Lung microvascular endothelial cell (primary cell): Measurements from ENCODE around the gene RLF. TPM values are rescaled to one million over a fixed set of nuclear protein-coding genes. Genes with fewer than 3 reads are reported as not detected.
"Not testable (repeated sequence)": the region's sequence is repeated elsewhere in the genome, so short reads cannot be mapped to it uniquely, and the experiment has no call there.

Experiments
- DNase-seq, 2 donors: peaks; one replicate each; pipeline versions ENCODE4 v3.0.0 to v3.0.0-alpha.2; 2010; ENCODE audit warnings: low read depth in 2 of 2
- total RNA-seq: library from RNA; depleted of rRNA; stranded (reverse); fragments of >200 nt; gene quantifications from 2 replicates; pipeline ENCODE4 v1.2.1, GENCODE V29; 2014

RLF gene
- total RNA-seq, 1 donor from 2014 or later, result 19.2 TPM

DNA sequence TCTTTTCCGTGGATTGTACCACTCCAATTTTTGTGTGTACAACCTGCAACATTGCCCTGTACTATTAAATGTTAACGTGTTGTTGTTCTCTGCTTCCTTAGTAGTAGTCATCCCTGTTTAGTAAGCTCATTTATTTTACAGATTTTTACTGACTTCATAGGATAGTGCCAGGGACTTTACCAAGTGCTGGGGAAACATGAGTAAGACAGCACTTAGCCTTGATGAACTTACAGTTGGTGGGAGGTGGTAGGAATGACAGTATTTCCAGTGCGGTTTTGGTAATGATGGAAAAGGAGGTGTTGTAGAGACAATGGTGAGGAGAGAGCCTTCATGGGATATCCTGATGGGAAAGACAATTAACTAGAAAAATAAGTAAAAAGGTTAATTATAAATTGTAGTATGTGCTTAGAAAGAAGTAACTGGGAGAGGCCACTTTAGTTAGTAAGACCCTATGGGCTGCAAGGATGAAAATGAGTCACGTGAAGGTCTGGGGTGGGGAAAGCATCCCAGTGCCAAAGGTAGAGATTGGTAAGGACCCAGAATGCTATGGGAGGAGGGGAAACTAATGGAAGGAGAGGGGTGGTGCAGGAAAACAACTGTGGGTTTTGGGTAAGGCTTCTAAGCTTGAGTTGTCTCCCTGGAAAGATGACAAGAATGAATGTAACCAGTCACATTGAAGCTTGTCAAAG is 1.7 kb downstream of the RLF start:
- DNase-seq, result peak; percentile 32 to 60

DNA sequence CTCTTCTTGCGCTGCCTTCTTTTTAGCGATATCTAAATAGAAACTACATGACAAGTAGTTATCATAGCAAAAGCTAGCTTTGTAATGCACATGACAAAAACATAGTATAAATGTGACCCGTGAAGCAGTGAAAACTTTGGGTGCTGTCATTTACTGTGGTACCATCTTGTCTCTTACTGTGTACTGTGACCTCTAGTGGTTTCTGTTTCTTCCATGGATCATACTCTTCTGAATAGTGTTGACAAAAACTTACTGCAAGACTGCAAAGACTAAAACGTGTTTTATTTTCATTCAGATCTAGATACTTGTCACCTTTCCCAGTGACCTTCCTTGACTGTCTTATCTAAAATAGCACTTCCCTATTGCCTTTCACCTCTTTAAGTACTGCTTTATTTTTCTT is 6.1 kb downstream of the RLF start:
- no peak for DNase-seq

DNA sequence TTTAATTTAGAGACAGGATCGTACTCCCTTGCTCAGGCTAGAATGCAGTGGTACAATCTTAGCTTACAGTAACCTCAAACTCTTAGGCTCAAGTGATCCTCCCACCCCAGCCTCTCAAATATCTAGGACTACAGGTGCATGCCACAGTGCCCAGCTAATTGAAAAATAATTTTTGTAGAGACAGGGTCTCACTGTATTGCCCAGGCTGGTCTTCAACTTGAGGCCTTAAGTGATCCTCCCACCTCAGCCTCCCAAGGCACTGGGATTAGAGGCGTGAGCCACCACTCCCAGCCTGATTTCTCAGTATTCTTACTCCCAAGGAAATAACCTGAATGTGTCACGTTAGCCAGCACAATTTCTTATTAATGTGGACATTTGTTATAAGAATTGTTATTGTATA is 9.8 kb downstream of the RLF start:
- DNase-seq, result no peak

DNA sequence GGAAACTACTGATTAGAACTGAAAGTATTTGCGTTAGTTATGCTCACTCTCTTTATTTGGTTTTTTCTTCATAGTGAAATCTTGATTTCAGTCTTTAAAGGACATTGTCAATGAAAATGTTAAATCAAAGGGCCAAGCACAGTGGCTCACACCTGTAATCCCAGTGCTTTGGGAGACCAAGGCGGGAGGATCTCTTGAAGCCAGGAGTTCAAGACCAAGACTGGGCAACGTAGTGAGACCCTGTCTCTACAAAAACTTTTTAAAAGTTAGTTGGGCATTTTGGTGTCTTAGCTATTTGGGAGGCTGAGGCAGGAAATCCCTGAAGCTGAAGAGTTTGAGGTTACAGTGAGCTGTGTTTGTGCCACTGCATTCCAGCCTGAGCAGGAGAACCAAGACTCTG is 13.6 kb downstream of the RLF start:
- no peak for DNase-seq

DNA sequence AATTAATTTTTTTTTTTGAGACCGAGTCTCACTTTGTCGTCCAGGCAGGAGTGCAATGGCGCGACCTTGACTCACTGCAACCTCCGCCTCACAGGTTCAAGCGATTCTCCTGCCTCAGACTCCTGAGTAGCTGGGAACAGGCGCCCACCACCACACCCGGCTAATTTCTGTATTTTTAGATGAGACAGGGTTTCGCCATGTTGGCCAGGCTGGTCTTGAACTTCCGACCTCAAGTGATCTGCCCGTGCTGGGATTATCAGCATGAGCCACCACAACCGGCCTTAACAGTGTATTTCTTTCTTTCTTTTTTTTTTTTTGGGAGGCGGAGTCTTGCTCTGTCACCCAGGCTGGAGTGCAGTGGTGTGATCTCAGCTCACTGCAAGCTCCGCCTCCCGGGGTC is 15.8 kb downstream of the RLF start:
- DNase-seq, result not testable (repeated sequence)

DNA sequence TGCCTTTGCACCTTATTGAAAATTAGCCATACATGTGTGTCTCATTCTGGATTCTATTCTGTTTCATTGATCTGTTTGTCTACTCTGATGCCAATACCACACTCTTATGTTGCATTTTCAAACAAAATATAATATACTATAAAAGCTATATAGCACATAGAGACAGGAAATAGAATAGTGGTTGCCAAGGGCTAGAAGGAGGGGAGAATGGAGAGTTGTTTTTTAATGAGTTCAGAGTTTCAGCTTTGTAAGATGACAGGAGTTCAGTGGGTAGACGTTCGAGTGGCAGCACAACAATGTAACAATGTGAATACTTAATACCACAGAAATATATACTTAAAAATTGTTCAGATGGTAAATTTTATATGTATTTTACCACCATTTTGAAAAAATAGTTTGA is 17.0 kb downstream of the RLF start:
- no peak for DNase-seq

DNA sequence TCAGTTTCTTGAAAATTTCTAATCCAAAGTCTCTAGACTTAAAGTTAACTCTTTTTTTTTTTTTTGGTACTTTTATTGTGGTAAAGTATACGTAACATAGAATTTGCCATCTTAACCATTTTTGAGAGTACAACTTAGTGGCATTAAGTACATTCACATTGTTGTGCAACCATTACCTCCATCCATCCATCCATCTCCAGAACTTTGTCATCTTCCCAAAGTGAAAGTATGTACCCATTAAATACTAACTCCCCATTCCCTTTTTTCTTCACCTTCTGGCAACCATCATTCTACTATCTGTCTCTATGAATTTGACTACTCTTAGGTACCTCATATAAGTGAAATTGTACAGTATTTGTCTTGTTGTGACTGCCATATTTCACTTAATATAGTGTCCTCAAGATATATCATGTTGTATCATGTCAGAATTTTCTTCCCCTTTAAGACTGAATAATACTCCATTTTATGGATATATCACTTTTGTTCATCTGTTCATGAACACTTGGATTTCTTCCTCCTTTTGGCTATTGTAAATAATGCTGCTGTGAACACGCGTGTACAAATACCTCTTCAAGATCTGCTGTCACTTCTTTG is 18.4 kb downstream of the RLF start:
- no peak for DNase-seq

DNA sequence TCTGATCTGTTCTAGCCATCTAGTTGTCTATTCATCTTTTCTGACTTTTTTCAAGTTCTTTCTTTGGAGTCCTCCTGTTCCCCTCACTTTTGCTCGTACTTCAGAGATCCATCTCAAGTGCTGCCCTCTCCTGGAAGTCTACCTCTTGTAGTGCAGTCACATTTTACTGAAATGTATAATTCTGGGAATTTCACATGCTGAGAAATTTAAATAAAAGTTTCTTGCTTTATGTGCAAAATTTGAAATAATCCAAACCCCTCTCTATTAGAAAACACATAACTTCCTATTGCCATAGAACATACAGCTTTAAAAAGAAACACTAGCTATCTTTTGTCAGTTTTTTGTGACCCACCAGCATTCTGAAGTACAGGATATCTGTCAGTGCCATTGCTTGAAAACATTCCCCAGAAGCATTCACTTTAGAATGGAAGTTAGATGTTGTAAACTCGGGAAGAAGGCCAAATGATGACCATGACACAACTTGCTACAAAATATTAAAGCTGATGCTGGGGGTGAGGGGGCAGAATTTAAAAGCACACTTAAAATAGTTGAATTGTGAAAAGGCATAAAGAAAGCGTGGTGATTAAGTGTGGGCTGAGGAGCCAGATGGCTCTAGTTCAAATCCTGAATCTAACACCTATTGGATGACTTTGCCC is 22.0 kb downstream of the RLF start:
- DNase-seq, result peak; percentile 45 to 47

DNA sequence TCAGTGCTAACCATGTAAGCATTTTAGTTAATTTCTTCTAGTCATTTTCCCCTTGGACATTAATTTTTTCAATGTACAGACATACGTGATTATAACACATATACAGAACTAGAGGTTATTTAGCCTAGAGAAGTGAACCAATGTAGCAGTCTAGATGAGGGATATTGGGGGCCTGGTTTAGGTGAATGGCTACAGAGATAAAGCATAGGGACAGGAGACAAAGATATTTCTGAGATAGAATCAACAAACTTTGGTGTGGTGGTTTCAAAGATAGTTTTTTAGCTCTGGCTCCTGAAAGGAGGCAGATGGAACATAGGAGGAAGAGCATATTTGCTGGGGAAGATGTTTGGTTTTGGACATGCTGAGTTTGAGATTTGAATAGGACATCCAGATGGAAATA is 23.0 kb downstream of the RLF start:
- no peak for DNase-seq

DNA sequence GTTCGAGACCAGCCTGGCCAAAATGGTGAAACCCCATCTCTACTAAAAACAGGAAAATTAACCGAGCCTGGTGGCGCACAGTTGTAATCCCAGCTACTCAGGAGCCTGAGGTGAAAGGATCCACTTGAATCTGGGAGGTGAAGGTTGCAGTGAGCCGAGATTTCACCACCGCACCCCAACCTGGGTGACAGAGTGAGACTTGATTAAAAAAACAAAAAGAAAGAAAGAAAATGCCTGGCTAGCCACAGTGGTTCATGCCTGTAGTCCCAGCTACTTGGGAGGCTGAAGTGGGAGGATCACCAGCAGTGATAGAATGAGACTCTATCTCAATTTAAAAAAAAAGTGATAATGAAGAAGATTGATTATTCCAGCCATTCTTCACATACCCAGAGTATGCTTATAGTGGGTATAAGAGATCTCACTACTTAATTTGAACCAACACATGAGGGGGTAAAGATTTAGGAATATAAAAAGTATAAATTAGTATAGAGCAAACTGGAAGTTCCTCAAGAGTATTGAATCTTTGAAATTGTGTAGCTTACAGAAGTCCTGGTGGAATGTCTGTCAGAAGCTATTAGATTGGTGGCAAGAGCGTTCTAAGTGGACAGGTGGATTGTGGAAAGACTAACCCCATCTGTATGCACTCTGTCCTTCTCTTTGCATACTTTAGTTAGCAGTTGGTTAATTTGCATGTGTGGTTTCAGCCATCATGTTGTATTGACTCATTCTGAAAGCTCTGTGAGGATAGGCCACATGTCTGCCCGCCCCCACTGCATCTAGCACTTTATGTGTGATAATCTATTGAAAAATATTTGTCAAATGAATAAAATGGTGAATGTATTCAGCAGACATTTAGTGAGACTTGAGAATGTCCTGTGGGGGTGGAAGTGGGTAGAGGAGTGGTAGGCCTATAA is 25.0 kb downstream of the RLF start:
- no peak for DNase-seq

DNA sequence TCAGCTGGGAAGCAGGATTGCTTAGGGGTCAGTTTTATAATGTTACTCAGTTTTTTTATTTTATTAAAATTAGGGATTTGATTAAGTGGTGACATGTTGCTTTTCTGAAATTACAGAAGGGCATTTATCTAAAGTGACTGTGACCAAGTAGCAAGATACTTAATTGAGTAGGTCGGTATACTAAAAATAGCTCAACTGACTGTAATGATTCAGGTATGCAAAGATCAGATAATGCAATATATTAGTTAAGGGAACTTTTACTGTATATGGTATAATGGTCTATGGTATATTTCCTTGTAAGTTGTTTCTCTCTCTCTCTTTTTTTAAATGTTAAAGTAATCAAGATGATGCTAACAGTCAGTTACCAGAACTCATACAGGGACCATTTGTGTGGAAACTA is 26.2 kb downstream of the RLF start:
- no peak for DNase-seq

DNA sequence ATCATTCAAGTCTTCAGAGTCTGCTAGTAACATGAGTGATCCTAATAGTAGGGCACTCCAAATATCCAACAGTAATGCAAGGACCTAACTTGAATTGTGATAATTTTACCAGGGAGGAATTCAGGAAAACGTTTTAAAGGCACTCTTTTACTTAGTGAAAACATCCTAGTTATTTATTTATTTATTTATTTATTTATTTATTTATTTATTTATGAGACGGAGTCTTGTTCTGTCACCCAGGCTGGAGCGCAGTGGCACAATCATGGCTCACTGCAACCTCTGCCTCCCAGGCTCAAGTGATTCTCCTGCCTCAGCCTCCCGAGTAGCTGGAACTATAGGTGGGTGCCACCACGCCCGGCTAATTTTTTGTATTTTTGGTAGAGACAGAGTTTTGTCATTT is 33.5 kb downstream of the RLF start:
- not testable (repeated sequence) for DNase-seq

DNA sequence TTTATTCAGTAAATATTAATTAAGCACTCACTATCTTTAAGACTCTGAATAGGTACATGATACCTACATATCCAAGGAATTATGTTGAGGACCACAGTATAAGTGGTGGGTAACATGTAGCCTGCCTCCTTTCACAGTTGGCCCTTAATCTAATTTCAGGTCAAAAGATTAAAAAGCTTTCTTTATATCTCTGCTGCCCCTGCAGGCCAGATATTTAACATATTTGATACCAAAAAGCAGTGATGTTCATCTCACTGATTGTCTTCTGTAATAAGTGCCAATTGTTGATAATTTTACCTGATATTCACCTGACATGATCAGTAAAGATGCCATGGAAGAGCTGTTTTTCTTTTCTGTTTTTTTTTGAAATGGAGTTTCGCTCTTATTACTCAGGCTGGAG is 36.5 kb downstream of the RLF start:
- no peak for DNase-seq

DNA sequence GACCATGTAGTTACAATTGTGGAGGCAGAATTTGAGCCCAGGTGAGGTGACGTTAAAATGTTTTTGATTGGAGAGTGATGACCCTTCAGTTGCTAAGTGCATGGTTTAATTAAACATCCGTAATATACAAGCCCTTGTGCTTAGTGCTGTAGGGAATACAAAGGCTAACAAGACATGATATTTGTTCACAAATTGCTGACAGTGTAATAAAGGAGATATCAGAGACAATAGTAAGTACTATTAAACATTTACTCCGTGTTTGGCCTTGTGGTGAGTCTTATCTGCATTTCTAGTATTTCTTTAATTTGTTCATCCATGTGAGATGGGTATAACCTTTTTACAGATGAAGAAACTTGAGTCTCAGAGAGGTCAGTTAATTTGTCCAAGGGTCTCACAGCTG is 37.9 kb downstream of the RLF start:
- no peak for DNase-seq

DNA sequence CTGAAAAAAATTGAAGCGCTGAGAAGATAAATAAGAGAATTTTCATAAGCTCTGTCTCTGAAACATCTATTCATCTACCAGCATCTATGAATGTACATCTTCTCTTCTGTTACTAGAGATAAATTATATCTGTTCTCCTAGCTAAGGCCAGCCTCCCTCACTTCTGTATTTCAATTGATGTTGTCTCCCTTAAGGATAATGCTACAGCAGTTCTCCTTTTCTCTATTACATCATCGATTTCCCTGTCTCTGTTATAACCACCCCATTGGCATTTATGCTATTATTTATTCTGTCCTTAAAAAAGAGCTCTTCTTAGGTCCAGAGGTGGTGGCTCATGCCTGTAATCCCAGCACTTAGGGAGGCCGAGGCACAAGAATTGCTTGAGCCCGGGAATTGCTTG is 43.7 kb downstream of the RLF start:
- no peak for DNase-seq

DNA sequence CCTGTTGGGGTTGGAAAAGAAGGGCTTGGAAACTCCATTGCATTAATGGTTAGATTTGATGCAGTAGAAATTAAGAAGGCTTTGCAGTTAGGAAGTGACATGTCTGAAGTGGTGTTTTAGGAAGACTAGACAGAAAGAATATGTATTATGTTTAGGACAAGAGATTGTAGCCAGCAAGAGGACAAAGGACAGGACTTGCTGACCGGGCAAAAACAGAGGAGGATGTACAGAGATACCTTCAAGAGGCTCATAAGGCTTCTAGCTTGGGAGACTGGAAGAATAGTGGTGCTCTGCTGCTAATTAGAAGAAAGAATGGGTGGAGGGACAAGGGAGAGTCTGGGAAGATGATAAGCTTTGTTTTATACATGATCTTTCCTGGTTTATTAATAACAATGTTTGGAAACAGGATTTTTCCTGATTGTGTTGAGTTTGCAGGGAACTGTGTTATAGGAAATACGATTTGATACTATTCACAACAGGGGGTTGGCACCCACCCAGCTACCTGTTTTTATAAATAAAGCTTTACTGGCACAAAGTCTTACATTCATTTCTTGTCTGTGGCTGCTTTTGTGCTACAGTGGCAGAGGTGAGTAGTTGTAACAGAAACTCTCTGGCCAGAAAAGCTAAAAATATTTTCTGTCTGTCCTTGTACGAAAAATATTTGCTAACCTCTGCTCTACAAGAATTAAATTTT is 49.5 kb downstream of the RLF start:
- peak in 1 of 2 donors; percentile 57 for DNase-seq

DNA sequence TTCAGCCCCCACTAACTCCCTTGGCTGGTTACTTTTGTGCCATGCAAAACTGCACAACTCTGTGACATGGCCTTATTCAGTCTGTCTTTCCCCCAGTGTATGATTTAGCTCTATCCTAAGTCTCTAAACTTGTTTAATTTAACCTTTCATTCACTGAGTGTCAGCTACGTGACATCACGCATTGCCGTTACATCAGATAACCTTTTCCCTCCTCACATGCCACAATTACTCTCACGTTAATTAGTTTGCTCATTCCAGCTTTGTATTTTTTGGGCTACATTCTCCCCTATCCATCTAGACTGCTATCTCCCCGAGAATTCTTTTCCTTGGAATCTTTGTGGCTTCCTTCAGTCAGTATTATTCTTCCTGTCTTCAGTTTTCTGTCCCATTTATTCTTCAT is 57.1 kb downstream of the RLF start:
- no peak for DNase-seq

DNA sequence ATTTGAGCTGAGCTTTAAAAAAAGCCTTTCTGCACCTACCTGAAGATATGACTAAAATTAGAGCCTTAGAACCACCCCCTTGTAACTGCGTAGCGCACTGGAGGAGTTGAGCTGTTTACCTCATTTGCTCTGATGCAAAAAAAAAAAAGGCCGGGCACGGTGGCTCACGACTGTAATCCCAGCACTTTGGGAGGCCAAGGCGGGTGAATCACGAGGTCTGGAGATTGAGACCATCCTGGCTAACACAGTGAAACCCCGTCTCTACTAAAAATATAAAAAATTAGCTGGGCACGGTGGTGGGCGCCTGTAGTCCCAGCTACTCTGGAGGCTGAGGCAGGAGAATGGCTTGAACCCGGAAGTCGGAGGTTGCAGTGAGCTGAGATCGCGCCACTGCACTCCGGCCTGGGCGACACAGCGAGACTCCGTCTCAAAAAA is 60.3 kb downstream of the RLF start:
- not testable (repeated sequence) for DNase-seq

DNA sequence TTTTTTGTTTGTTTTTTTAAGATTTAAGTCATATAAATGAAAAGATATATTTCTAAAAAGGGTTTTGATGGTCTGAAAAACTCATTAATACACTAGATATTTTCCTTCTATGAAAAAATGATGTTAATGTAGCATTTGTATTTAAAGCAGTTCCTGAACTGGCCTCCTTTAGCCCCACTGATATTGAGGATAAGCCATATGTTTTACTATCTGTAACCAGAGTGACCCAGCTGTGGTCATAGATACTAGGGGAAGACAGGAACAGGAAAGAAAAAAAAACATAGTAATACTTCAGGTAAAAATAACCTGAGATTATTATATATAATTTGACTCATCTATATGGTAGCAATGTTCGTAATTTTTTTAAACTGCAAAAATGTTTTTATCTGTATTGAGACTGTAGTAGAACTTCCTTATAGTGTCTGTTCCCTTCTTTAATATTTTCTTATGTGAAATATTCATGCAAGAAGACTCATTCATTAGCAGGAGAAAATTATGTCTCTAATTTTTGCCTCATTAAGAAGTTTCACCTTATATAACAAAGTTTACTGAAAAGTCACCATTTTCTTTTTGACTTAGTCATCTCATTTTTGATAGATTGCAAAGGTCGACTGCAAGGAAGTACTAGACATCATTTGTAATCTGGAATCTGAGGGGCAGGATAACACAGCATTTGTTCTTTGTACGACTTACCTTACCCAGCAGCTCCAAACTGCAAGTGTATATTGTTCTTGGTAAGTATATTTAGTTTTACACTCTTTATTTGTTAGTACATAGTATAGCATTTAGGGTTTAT is 61.0 kb downstream of the RLF start:
- no peak for DNase-seq

DNA sequence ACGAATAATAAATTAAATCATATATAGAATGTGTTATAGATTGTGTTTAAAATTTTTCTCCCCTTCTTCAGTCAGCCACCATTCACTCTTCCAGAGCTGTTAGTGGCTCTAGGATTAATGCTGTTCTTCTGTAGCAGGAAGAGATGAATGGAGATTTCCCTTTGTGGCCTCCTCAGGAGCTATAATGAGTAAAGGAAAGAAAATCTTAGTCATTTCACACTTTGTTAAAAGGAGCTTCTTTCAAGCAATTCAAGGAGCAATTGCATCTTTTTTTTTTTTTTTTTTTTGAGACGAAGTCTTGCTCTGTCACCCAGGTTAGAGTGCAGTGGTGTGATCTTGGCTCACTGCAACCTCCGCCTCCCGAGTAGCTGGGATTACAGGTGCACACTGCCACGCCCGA is 62.9 kb downstream of the RLF start:
- no peak for DNase-seq

DNA sequence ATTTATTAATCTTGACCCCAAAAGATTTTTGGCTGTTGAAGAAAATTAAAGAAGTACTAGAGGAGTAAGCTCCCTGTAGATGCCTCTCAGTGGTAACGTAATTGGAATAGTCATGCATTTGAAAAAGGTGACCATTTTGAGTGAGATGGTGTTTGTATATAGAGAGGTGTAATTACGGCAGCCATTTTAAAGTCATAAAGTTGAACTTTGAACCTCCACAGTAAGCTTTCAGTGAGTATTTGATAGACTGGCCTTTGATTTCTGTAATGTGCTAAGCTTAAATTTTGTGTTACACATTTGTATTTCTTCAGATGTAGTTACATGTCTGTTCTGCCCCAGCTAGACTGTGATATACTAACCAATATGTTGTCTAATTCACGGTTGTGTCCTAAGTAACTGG is 65.0 kb downstream of the RLF start:
- DNase-seq, result no peak
